GM06990 (cell line): Measurements from ENCODE around the gene CSTF3.

ENCODE experiments used
- DNase-seq: peaks from one replicate; pipeline ENCODE4 v3.0.0-alpha.2; 2011; ENCODE audit not compliant: insufficient read length; ENCODE audit errors: extremely low read depth
- H3K27me3 ChIP-seq: replicated peaks from 2 replicates; pipeline ENCODE4 v1.6.0; 2011; ENCODE audit warnings: low read length; ENCODE audit not compliant: control insufficient read depth, insufficient read depth
- H3K36me3 ChIP-seq: 2 replicates; pipeline ENCODE4 v1.5.1; 2011; ENCODE audit warnings: low read length; ENCODE audit not compliant: control insufficient read depth, insufficient read depth
- H3K4me3 ChIP-seq: replicated peaks from 2 replicates; pipeline ENCODE4 v1.5.1; 2011; ENCODE audit warnings: low read depth, mild to moderate bottlenecking, control low read depth, low read length
- TF ChIP-seq, protein P1 (sequence below): IDR thresholded peaks from 2 replicates; pipeline ENCODE4 v1.5.1; 2011; ENCODE audit warnings: low read length, control low read depth, mild to moderate bottlenecking, inconsistent platforms; ENCODE audit not compliant: insufficient read depth, poor library complexity, severe bottlenecking

Gene CSTF3

DNA sequence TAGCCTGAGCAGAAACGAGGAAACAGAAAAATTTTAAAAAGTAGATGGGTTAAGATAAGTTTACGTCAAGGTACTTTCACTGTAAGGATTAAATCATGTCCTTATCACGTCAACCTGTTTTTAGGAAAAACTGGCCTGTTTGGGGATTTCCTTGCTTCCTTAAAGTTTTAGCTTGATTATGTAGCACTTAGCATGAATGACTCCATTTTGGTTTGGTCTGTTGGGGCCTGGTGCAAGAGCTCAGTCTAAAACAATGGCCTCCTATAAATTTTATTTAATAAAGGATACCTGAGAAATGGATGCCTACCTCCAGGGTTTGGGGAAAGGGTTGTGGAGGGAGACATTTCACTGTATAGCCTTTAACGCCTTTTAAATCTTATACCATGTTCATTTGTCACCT, 33.2 kb upstream of the CSTF3 start:
- TF ChIP-seq, protein P1, sequence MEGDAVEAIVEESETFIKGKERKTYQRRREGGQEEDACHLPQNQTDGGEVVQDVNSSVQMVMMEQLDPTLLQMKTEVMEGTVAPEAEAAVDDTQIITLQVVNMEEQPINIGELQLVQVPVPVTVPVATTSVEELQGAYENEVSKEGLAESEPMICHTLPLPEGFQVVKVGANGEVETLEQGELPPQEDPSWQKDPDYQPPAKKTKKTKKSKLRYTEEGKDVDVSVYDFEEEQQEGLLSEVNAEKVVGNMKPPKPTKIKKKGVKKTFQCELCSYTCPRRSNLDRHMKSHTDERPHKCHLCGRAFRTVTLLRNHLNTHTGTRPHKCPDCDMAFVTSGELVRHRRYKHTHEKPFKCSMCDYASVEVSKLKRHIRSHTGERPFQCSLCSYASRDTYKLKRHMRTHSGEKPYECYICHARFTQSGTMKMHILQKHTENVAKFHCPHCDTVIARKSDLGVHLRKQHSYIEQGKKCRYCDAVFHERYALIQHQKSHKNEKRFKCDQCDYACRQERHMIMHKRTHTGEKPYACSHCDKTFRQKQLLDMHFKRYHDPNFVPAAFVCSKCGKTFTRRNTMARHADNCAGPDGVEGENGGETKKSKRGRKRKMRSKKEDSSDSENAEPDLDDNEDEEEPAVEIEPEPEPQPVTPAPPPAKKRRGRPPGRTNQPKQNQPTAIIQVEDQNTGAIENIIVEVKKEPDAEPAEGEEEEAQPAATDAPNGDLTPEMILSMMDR, result no peak
- H3K27me3 ChIP-seq, result no peaks in the 10 kb centered on the region
- H3K4me3 ChIP-seq, result no peak overlapping the region
- DNase-seq, result no peak
- no peaks in the 10 kb centered on the region for H3K36me3 ChIP-seq

DNA sequence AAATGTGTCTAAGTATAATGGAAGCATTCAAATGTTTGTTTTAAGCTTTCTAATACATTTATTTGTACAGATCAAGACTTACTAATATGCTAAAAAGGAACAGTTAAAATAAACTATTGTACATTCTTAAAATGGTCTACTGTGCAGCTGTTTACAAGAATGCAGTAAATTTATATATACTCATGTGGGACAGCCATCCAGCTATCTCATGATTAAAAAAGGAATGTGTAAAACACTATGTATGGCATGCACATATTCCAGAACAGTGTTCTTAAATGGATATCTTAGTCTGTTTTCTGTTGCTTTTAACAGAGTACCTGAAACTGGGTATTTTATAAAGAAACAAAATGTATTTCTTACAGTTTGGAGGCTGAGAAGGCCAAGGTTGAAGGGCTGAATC, 30.2 kb upstream of the CSTF3 start:
- Histone ChIP-seq H3K36me3 (no peaks in the 10 kb centered on the region), H3K27me3 (no peaks in the 10 kb centered on the region), H3K4me3 (no peak overlapping the region)
- TF ChIP-seq, protein P1, result no peak
- no peak for DNase-seq

DNA sequence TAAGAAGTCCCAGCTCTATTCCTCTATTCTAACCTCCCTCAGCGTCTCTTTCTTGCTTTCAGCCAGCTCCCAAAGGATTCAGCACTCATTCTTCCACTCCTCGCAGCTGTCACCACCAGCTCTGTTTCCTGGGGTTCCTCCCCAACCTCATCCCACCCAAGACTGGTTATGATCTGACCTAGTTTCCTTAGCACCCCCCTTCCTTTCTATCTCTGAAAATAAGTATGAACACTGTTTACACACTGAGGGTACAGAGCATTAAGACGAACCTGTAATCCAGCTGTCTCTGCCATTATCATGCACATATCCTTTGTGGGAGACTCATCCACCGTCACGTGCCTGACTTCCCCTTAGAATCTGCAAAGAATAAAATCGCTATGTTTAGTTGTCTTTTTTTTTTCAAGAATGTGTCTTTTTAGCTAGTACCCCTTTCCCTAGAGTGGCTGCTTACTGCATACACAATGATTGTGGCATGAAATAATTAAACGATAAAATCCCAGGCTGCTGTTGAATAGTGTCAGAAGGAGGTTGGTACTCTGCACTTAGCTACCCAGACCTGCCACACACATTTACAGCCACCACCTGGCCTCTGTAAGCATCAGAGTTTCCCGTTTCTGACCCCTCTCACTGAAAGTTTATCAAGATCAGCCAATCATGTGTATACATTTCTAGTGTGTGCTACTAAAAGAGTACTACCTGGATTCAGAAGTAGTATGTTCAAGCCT, 26.9 kb upstream of the CSTF3 start:
- no peak overlapping the region for H3K4me3 ChIP-seq
- no peaks in the 10 kb centered on the region for H3K27me3 ChIP-seq
- H3K36me3 ChIP-seq, result no peaks in the 10 kb centered on the region
- TF ChIP-seq, protein P1, result no peak
- DNase-seq, result no peak

DNA sequence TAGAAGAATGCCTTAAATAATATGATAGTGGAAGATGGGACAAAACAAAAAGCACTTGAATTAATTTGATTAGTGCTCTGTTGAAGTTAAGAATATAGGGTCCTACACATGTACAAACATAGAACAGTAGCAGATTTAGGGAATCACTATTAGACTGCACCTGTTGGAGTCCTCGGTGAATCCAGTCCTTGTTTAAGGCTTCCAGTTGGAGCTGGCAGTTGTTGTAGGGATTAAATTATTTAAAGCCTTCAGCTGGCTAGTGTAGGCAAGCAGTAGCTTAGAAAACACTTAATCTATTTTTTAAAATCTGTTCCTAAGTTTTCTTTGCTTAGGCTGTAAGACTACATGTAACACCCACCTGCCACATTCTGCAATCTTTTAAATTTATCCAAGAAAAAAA, 24.5 kb upstream of the CSTF3 start:
- no peaks in the 10 kb centered on the region for H3K36me3 ChIP-seq
- no peaks in the 10 kb centered on the region for H3K27me3 ChIP-seq
- no peak for DNase-seq
- no peak overlapping the region for H3K4me3 ChIP-seq
- TF ChIP-seq, protein P1, result no peak

DNA sequence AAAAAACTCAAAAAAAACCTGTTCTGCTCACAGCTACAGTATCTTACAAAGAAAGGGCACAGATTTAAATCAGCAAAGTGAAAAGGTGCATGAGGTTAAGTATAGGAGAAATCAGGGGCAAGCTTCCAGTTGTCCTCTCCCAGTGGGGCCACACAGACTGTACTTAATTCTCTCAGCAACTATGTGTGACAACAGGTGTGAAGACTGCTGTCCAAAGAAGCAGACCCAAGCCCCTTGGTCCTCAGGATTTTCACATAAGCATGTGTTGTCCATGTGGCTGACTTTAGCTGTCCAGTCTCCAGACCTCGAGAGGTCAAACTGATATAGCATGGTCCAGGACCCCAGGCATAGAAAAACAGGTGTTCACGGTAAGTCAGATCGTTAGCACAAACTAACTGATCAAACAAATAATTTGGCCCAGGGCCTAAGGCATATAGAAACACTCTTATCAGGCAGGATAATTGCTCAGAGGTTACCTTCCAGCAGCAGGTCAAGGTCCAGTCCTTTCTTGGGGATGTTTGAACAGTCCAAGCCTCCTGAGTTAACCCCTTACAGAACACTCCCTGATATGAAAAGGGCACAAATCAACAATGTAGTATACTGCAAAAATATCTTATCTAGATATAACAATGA, 21.1 kb upstream of the CSTF3 start:
- no peaks in the 10 kb centered on the region for H3K27me3 ChIP-seq
- no peak for DNase-seq
- H3K36me3 ChIP-seq, result no peaks in the 10 kb centered on the region
- TF ChIP-seq, protein P1, result no peak
- H3K4me3 ChIP-seq, result no peak overlapping the region
